Measurements from ENCODE around the gene RPH3AL. TPM values are rescaled to one million over a fixed set of nuclear protein-coding genes. Genes with fewer than 3 reads are reported as not detected.

RPH3AL gene
- polyA plus RNA-seq, 3 donors, result 0.71 to 1.9 (median 1.5) TPM

DNA sequence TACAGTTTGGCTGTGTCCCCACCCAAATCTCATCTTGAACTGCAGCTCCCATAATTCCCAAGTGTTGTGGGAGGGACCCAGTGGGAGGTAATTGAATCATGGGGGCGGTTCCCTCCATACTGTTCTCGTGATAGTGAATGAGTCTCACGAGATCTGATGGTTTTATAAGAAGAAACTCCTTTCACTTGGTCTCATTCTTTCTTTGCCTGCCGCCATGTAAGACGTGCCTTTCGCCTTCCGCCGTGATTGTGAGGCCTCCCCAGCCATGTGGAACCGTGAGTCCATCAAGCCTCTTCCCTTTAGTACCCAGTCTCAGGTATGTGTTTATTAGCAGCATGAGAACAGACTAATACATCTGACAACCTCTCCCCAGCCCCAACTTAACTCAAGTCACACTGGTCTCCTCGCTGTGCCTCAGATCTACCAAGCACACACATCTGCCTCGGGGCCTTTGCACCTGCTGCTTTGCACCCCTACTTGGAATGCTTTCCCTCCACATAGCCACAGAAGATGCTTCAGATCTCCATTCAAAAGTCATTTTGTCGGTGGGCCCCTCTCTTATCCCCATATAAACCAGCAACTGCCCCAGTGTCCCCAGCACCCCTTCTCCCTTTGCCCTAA, 74.4 kb downstream of the RPH3AL start:
- H3K4me2 ChIP-seq (replicated peaks; ENCODE audit: extremely low read depth, low read length, poor library complexity, severe bottlenecking), result no peak overlapping the region
- no peaks in the 10 kb centered on the region for H3K79me2 ChIP-seq (ENCODE audit: insufficient read depth, low read length)
- no peak overlapping the region for H3K9ac ChIP-seq (ENCODE audit: insufficient read depth, low read length, poor library complexity, severe bottlenecking)
- H3K27me3 ChIP-seq (ENCODE audit: control insufficient read depth in 2 of 2, insufficient read depth in 2 of 2, low read length in 2 of 2), result no peaks in the 10 kb centered on the region
- H2AFZ ChIP-seq (ENCODE audit: insufficient read depth, low read depth, low read length, poor library complexity, severe bottlenecking), result no peak overlapping the region
- TF ChIP-seq, protein P1, sequence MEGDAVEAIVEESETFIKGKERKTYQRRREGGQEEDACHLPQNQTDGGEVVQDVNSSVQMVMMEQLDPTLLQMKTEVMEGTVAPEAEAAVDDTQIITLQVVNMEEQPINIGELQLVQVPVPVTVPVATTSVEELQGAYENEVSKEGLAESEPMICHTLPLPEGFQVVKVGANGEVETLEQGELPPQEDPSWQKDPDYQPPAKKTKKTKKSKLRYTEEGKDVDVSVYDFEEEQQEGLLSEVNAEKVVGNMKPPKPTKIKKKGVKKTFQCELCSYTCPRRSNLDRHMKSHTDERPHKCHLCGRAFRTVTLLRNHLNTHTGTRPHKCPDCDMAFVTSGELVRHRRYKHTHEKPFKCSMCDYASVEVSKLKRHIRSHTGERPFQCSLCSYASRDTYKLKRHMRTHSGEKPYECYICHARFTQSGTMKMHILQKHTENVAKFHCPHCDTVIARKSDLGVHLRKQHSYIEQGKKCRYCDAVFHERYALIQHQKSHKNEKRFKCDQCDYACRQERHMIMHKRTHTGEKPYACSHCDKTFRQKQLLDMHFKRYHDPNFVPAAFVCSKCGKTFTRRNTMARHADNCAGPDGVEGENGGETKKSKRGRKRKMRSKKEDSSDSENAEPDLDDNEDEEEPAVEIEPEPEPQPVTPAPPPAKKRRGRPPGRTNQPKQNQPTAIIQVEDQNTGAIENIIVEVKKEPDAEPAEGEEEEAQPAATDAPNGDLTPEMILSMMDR (IDR thresholded peaks at IDR 0.05), result no peak
- no peak overlapping the region for H3K4me3 ChIP-seq (replicated peaks in 1 of 3; ENCODE audit: low read depth in 2 of 3, low read length in 3 of 3)
- H3K9me3 Mint-ChIP-seq, result peaks cover 0 to 7% (median 4%) of the 10 kb centered on the region in 7 donors
- intact Hi-C loops (cut with micrococcal nuclease), result no loop called here
- H3K4me1 Mint-ChIP-seq, result peaks cover 25% of the 10 kb centered on the region
- H3K9me3 ChIP-seq (replicated peaks in 1 of 2; ENCODE audit: control insufficient read depth in 1 of 2, insufficient read depth in 1 of 2, low read length in 2 of 2), result no peaks in the 10 kb centered on the region
- DNase-seq, result no peak
- no peaks in the 10 kb centered on the region for H3K36me3 ChIP-seq (replicated peaks in 1 of 2; ENCODE audit: control insufficient read depth in 1 of 2, insufficient read depth in 2 of 2, low read length in 2 of 2)
- no peak overlapping the region for H3K27ac Mint-ChIP-seq
- peaks cover 0 to 16% of the 10 kb centered on the region in 2 donors for H3K4me1 ChIP-seq (ENCODE audit: control insufficient read depth in 1 of 2, insufficient read depth in 2 of 2, low read length in 2 of 2)
- H3K27me3 Mint-ChIP-seq (ENCODE audit: low read depth in 3 of 3), result peaks cover 4 to 5% (median 5%) of the 10 kb centered on the region in 3 donors
- no peak overlapping the region for H3K4me3 Mint-ChIP-seq
- H4K20me1 ChIP-seq (ENCODE audit: insufficient read depth, low read length), result no peaks in the 10 kb centered on the region
- no peak overlapping the region for H3K27ac ChIP-seq (ENCODE audit: low read depth in 1 of 2, low read length in 2 of 2)
- peaks cover 0 to 3% of the 10 kb centered on the region in 2 donors for H3K36me3 Mint-ChIP-seq
- 87% methylated on average over 9 of the region's 12 CpGs for WGBS (ENCODE audit: insufficient coverage)

DNA sequence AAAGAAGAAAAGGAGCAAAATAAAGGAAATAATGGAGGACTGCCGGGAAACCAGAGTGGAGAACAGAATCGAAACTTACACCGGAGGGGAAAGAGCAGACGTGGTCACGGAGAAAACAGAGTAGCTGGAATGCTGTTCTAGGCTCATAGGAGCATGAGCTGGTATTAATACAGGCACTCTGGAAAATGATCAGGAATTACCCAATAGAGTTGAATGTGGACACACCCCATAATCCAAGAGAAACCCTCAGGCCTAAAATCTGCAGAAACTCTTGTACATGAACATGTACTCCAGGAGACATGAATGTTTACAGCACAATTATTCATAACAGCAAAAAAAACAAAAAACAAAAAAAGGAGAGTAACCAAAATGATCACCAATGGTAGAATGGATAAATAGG, 77.7 kb downstream of the RPH3AL start:
- DNase-seq, result no peak
- peaks cover 0 to 3% of the 10 kb centered on the region in 2 donors for H3K36me3 Mint-ChIP-seq

More for the DNA sequence above, 77.7 kb downstream of the RPH3AL start:
- H3K4me3 Mint-ChIP-seq, result no peak overlapping the region
- Histone ChIP-seq H3K79me2 (ENCODE audit: insufficient read depth, low read length) (no peaks in the 10 kb centered on the region), H3K9me3 (replicated peaks in 1 of 2; ENCODE audit: control insufficient read depth in 1 of 2, insufficient read depth in 1 of 2, low read length in 2 of 2) (no peaks in the 10 kb centered on the region), H3K9ac (ENCODE audit: insufficient read depth, low read length, poor library complexity, severe bottlenecking) (no peak overlapping the region), H3K27me3 (ENCODE audit: control insufficient read depth in 2 of 2, insufficient read depth in 2 of 2, low read length in 2 of 2) (no peaks in the 10 kb centered on the region), H3K27ac (ENCODE audit: low read depth in 1 of 2, low read length in 2 of 2) (no peak overlapping the region), H4K20me1 (ENCODE audit: insufficient read depth, low read length) (no peaks in the 10 kb centered on the region), H3K4me1 (ENCODE audit: control insufficient read depth in 1 of 2, insufficient read depth in 2 of 2, low read length in 2 of 2) (peaks cover 0 to 7% of the 10 kb centered on the region in 2 donors), H2AFZ (ENCODE audit: insufficient read depth, low read depth, low read length, poor library complexity, severe bottlenecking) (no peak overlapping the region), H3K4me3 (replicated peaks in 1 of 3; ENCODE audit: low read depth in 2 of 3, low read length in 3 of 3) (no peak overlapping the region), H3K36me3 (replicated peaks in 1 of 2; ENCODE audit: control insufficient read depth in 1 of 2, insufficient read depth in 2 of 2, low read length in 2 of 2) (no peaks in the 10 kb centered on the region), H3K4me2 (replicated peaks; ENCODE audit: extremely low read depth, low read length, poor library complexity, severe bottlenecking) (no peak overlapping the region)
- peaks cover 2 to 4% (median 2%) of the 10 kb centered on the region in 3 donors for H3K27me3 Mint-ChIP-seq (ENCODE audit: low read depth in 3 of 3)
- H3K27ac Mint-ChIP-seq, result no peak overlapping the region
- peaks cover 0 to 7% (median 3%) of the 10 kb centered on the region in 7 donors for H3K9me3 Mint-ChIP-seq
- TF ChIP-seq, protein P1 (IDR thresholded peaks at IDR 0.05), result no peak
- 100% methylated on average over 2 of the region's 5 CpGs for WGBS (ENCODE audit: insufficient coverage)
- intact Hi-C loops (cut with micrococcal nuclease), result no loop called here
- peaks cover 11% of the 10 kb centered on the region for H3K4me1 Mint-ChIP-seq
